ENCODE measurements around the gene GAP43.

Gene GAP43

GRCh38 chr3:115768661-115769060 lies 145.4 kb downstream of the GAP43 start:
- DNase-seq = no peak

All from CD4-positive, alpha-beta T cell treated with Interferon gamma for 1 hour (primary cell).